NB4 (cell line): ENCODE measurements around the gene NAA60.

Source experiments
- CTCF ChIP-seq: IDR thresholded peaks from one replicate; pipeline ENCODE4 v1.5.1; 2012; ENCODE audit warnings: low read depth, low read length
- MAX ChIP-seq: IDR thresholded peaks from 2 replicates; pipeline ENCODE4 v1.6.1; 2011; ENCODE audit warnings: low read depth, low read length
- MYC ChIP-seq: IDR thresholded peaks from 2 replicates; pipeline ENCODE4 v1.6.1; 2011; ENCODE audit warnings: low read depth, low read length
- POLR2A ChIP-seq: IDR thresholded peaks from 2 replicates; pipeline ENCODE4 v1.6.1; 2011; ENCODE audit warnings: mild to moderate bottlenecking; ENCODE audit not compliant: insufficient read length; ENCODE audit errors: extremely low read depth

DNA sequence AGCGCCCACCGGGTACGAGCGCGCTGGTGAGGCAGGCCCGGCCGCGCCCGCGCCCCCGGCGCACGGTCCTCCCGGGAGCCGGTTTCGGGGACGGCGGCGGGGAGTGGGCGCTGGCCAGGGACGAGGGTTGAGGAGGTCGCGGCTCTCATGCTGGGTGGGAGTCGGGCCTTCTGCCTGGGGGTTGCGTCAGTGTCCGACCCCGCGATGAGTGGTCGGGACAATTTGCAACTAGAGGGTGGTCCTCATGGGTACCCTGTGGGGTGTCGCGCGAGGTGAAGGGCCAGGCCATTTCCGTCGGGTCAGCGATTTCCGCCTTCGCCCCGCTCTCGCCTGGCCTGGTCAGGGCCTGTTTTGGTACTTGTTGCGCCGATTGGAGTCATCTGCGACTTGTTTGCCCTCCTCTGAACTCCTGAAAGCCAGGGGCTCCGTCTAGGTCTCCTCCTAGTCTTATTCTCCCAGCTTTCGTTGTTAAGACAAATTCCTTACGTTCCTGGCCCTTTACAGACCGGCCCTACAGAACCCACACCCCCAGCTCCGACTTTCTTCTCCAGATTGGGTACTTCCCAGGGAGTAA is 14.9 kb downstream of the NAA60 start:
- no peak for TF ChIP-seq POLR2A
- no peak for TF ChIP-seq MAX
- no peak for TF ChIP-seq CTCF
- TF ChIP-seq MYC = no peak
